ENCODE results near the gene ANP32B.

The ANP32B gene

GRCh38 chr9:97982683-97983588, at the start of gene ANP32B:
Gene ANP32B, plus strand, starts transcription at chr9:97983341. Its CDS starts 215 bp downstream, at chr9:97983556.
- TF ChIP-seq CTCF (IDR thresholded peaks at IDR 0.05; ENCODE audit: insufficient read depth, low read length, missing control alignments) = peak; percentile 88
- peak within 1 kb of the TSS; percentile 84 for H3K4me3 ChIP-seq (ENCODE audit: low read depth, low read length)
- POLR2A ChIA-PET = interaction anchor here (0.7 to 1.4 kb wide), 3 partner anchors 61 to 74 kb away, joined by 3 to 5 read pairs (median 3); partner anchors contain the start of gene NANS
- CTCF ChIA-PET = interaction anchor here (0.9 to 5.8 kb wide), 15 partner anchors 10 to 809 kb away, joined by 3 to 50 read pairs (median 4); partner anchors contain the start of gene TRMO
- peak; percentile 36 for DNase-seq (ENCODE audit: low read depth, low spot score)

- ChIA-PET POLR2A (no interaction called here), CTCF (interaction anchor here (1.1 to 4.0 kb wide), 2 partner anchors 9 to 11 kb away, joined by 4 to 38 read pairs; partner anchors contain the start of gene TRMO)
- no peak overlapping the region for H3K4me3 ChIP-seq (ENCODE audit: low read depth, low read length)
- TF ChIP-seq CTCF (IDR thresholded peaks at IDR 0.05; ENCODE audit: insufficient read depth, low read length, missing control alignments) = no peak
- no peak for DNase-seq (ENCODE audit: low read depth, low spot score)
Measured at GRCh38 chr9:97934321-97935115, 48.6 kb upstream of the ANP32B start.

GRCh38 chr9:97935276-97935675, 47.9 kb upstream of the ANP32B start:
- POLR2A ChIA-PET = no interaction called here
- no peak for DNase-seq (ENCODE audit: low read depth, low spot score)

GRCh38 chr9:97936998-97937397, 46.1 kb upstream of the ANP32B start:
- no peak for TF ChIP-seq CTCF (IDR thresholded peaks at IDR 0.05; ENCODE audit: insufficient read depth, low read length, missing control alignments)
- ChIA-PET CTCF (interaction anchor here (4.0 kb wide), 1 partner anchor 13 kb away, joined by 38 read pairs; the partner anchor contains the start of gene TRMO), POLR2A (no interaction called here)
- H3K4me3 ChIP-seq (ENCODE audit: low read depth, low read length) = no peak overlapping the region
- DNase-seq (ENCODE audit: low read depth, low spot score) = no peak

More at GRCh38 chr9:97935276-97935675, 47.9 kb upstream of the ANP32B start:
- CTCF ChIA-PET = interaction anchor here (1.1 to 4.0 kb wide), 2 partner anchors 10 to 12 kb away, joined by 4 to 38 read pairs; partner anchors contain the start of gene TRMO
- no peak for TF ChIP-seq CTCF (IDR thresholded peaks at IDR 0.05; ENCODE audit: insufficient read depth, low read length, missing control alignments)
- H3K4me3 ChIP-seq (ENCODE audit: low read depth, low read length) = no peak overlapping the region

GRCh38 chr9:97938081-97938644, 45.0 kb upstream of the ANP32B start, which contains the start of gene HEMGN:
Gene HEMGN, minus strand, starts transcription at chr9:97938172. Its CDS starts 36 bp downstream, at chr9:97938136.
- ChIA-PET POLR2A (interaction anchor here (0.6 kb wide), 1 partner anchor 25 kb away, joined by 3 read pairs; no protein-coding TSS in a partner anchor), CTCF (no interaction called here)
- DNase-seq (ENCODE audit: low read depth, low spot score) = no peak

More at GRCh38 chr9:97938081-97938644, 45.0 kb upstream of the ANP32B start, which contains the start of gene HEMGN:
- H3K4me3 ChIP-seq (ENCODE audit: low read depth, low read length) = no peak within 1 kb of the TSS
- TF ChIP-seq CTCF (IDR thresholded peaks at IDR 0.05; ENCODE audit: insufficient read depth, low read length, missing control alignments) = no peak
